H1 (cell line): Measurements from ENCODE around the gene SLC9A3. TPM values are rescaled to one million over a fixed set of nuclear protein-coding genes. Genes with fewer than 3 reads are reported as not detected.

Experiments
- CTCF ChIA-PET: fragments of 300-600 bp; sonication (Branson Sonifier 250); formaldehyde crosslinking; loops from one replicate; lab custom pipeline; 2021; ENCODE audit not compliant: partially characterized antibody; lab: Charles Lee
- POLR2A ChIA-PET: fragments of 300-600 bp; sonication (Branson Sonifier 250); formaldehyde crosslinking; loops from one replicate; lab custom pipeline; 2021; ENCODE audit warnings: inconsistent platforms; ENCODE audit not compliant: partially characterized antibody; lab: Charles Lee
- DNase-seq, 2 experiments: peaks; one replicate each; pipeline versions ENCODE4 v3.0.0 to v3.0.0-alpha.2; 2010 to 2022; ENCODE audit warnings: low spot score in 2 of 2, low read depth in 1 of 2, mixed read lengths in 1 of 2
- FAIRE-seq: peaks from 2 replicates; lab custom pipeline; 2011; peaks lifted over from hg19 to GRCh38; lab: Jason Lieb, UNC
- H2AFZ ChIP-seq: 2 replicates; pipeline ENCODE4 v1.8.1; 2012; ENCODE audit warnings: low read length, inconsistent platforms
- H2AK5ac ChIP-seq: 2 replicates; pipeline ENCODE4 v1.6.1; 2013; ENCODE audit warnings: low read depth, low read length
- H2BK120ac ChIP-seq: replicated peaks from 2 replicates; pipeline ENCODE3; 2013; ENCODE audit warnings: low read depth, low read length, inconsistent platforms
- H2BK12ac ChIP-seq: 2 replicates; pipeline ENCODE4 v1.6.1; 2013; ENCODE audit warnings: low read depth, low read length
- H2BK15ac ChIP-seq: 2 replicates; pipeline ENCODE4 v1.6.1; 2013; ENCODE audit warnings: low read length
- H2BK20ac ChIP-seq: 2 replicates; pipeline ENCODE4 v1.6.1; 2013; ENCODE audit warnings: low read length
- H2BK5ac ChIP-seq: 2 replicates; pipeline ENCODE4 v1.6.1; 2013; ENCODE audit warnings: low read depth, low read length
- H3K14ac ChIP-seq: 2 replicates; pipeline ENCODE4 v1.6.1; 2013; ENCODE audit warnings: inconsistent platforms; ENCODE audit not compliant: insufficient read length
- H3K18ac ChIP-seq: 2 replicates; pipeline ENCODE4 v1.6.1; 2013; ENCODE audit warnings: low read length; ENCODE audit errors: extremely low read depth
- H3K23ac ChIP-seq: 2 replicates; pipeline ENCODE4 v1.6.1; 2013; ENCODE audit warnings: inconsistent platforms; ENCODE audit not compliant: insufficient read length
- H3K23me2 ChIP-seq: 2 replicates; pipeline ENCODE4 v1.6.1; 2013; ENCODE audit warnings: low read depth, low read length
- H3K27ac ChIP-seq: 2 replicates; pipeline ENCODE4 v1.6.1; 2011; ENCODE audit warnings: low read depth, low read length, inconsistent platforms
- H3K27me3 ChIP-seq, 4 experiments: replicated peaks in 1 of 4; 1 replicate in 1 of 4; 2 replicates in 3 of 4; pipeline versions ENCODE4 v1.6.1 to v1.8.1; 2011 to 2013; ENCODE audit warnings: low read length in 3 of 4, mild to moderate bottlenecking in 3 of 4, inconsistent platforms in 2 of 4, mixed read lengths in 2 of 4, moderate library complexity in 1 of 4; ENCODE audit not compliant: control insufficient read depth in 3 of 4, insufficient read depth in 3 of 4; ENCODE audit errors: extremely low read depth in 1 of 4
- H3K36me3 ChIP-seq, 4 experiments: 2 replicates each; pipeline versions ENCODE4 v1.6.1 to v1.8.1; 2011 to 2013; ENCODE audit warnings: mild to moderate bottlenecking in 4 of 4, low read length in 3 of 4, moderate library complexity in 2 of 4, control low read depth in 1 of 4, inconsistent platforms in 1 of 4; ENCODE audit not compliant: insufficient read depth in 4 of 4, control insufficient read depth in 2 of 4
- H3K4ac ChIP-seq: replicated peaks from 2 replicates; pipeline ENCODE3; 2013; ENCODE audit warnings: low read length, low read depth, mixed read lengths, inconsistent platforms; ENCODE audit not compliant: insufficient read length
- H3K4me1 ChIP-seq, 4 experiments: replicated peaks in 1 of 4; 1 replicate in 1 of 4; 2 replicates in 3 of 4; pipeline versions ENCODE4 v1.6.1 to v1.8.1; 2011 to 2013; ENCODE audit warnings: low read length in 3 of 4, inconsistent platforms in 2 of 4, mixed read lengths in 1 of 4; ENCODE audit not compliant: insufficient read depth in 4 of 4, control insufficient read depth in 3 of 4
- H3K4me2 ChIP-seq, 2 experiments: 2 replicates each; pipeline versions ENCODE4 v1.6.1 to v1.8.1; 2011 to 2013; ENCODE audit warnings: low read depth in 2 of 2, low read length in 2 of 2, control low read depth in 1 of 2, inconsistent platforms in 1 of 2, mild to moderate bottlenecking in 1 of 2; ENCODE audit not compliant: insufficient read depth in 1 of 2
- H3K4me3 ChIP-seq, 4 experiments: fragments of 200-600, 300-600 bp in 1 of 4; sonication (generic), shearing (Covaris generic), sonication (Bioruptor Twin) in 1 of 4; 2 replicates each; pipeline versions ENCODE4 v1.5.1 to v1.8.1; 2011 to 2016; ENCODE audit warnings: low read length in 4 of 4, low read depth in 3 of 4, control low read depth in 2 of 4, inconsistent platforms in 2 of 4, mild to moderate bottlenecking in 2 of 4, mixed read lengths in 1 of 4, moderate library complexity in 1 of 4; ENCODE audit not compliant: insufficient read depth in 2 of 4; ENCODE audit errors: extremely low read depth in 1 of 4
- H3K56ac ChIP-seq: replicated peaks from 2 replicates; pipeline ENCODE3; 2013; ENCODE audit warnings: low read depth, mild to moderate bottlenecking, mixed read lengths, low read length, inconsistent platforms; ENCODE audit not compliant: insufficient read length
- H3K79me1 ChIP-seq: 2 replicates; pipeline ENCODE4 v1.6.1; 2013; ENCODE audit warnings: low read depth, low read length, control low read depth
- H3K79me2 ChIP-seq, 2 experiments: 2 replicates each; pipeline versions ENCODE4 v1.6.1 to v1.8.1; 2012 to 2013; ENCODE audit warnings: low read length in 2 of 2, mild to moderate bottlenecking in 2 of 2, inconsistent platforms in 1 of 2; ENCODE audit not compliant: insufficient read depth in 2 of 2, control insufficient read depth in 1 of 2
- H3K9ac ChIP-seq, 4 experiments: replicated peaks in 1 of 4; 1 replicate in 1 of 4; 2 replicates in 3 of 4; pipeline versions ENCODE4 v1.6.1 to v1.8.1; 2011 to 2013; ENCODE audit warnings: low read depth in 3 of 4, low read length in 3 of 4, control low read depth in 2 of 4, mild to moderate bottlenecking in 2 of 4, moderate library complexity in 2 of 4, inconsistent platforms in 1 of 4; ENCODE audit errors: extremely low read depth in 1 of 4
- H3K9me3 ChIP-seq, 2 experiments: 2 replicates each; pipeline versions ENCODE4 v1.6.1 to v1.8.1; 2012 to 2013; ENCODE audit warnings: mild to moderate bottlenecking in 2 of 2, moderate library complexity in 2 of 2, control low read depth in 1 of 2, inconsistent platforms in 1 of 2, low read depth in 1 of 2, low read length in 1 of 2, mixed read lengths in 1 of 2; ENCODE audit not compliant: insufficient read depth in 2 of 2
- H4K20me1 ChIP-seq, 2 experiments: replicated peaks in 1 of 2; 2 replicates each; pipeline versions ENCODE3 to v1.8.1; 2011 to 2013; ENCODE audit warnings: inconsistent platforms in 2 of 2, low read length in 2 of 2, mild to moderate bottlenecking in 1 of 2; ENCODE audit not compliant: insufficient read depth in 2 of 2, control insufficient read depth in 1 of 2
- H4K5ac ChIP-seq: 2 replicates; pipeline ENCODE4 v1.6.1; 2013; ENCODE audit warnings: low read length, low read depth, mixed read lengths, inconsistent platforms; ENCODE audit not compliant: insufficient read length
- H4K8ac ChIP-seq: 2 replicates; pipeline ENCODE4 v1.8.0; 2013; ENCODE audit warnings: mild to moderate bottlenecking, moderate library complexity, low read length, inconsistent platforms; ENCODE audit not compliant: insufficient read depth; ENCODE audit errors: extremely low read depth
- H4K91ac ChIP-seq: replicated peaks from 2 replicates; pipeline ENCODE3; 2013; ENCODE audit warnings: low read length, mixed read lengths, inconsistent platforms; ENCODE audit not compliant: insufficient read length
- BRCA1 ChIP-seq: IDR thresholded peaks from 2 replicates; pipeline ENCODE4 v1.6.1; 2012; ENCODE audit warnings: low read depth, low read length, improper control_type of control experiment
- KDM4A ChIP-seq: IDR thresholded peaks from one replicate; pipeline ENCODE4 v1.7.1; 2012; ENCODE audit warnings: low read depth, mild to moderate bottlenecking, moderate library complexity, low read length, inconsistent platforms; ENCODE audit not compliant: severe bottlenecking
- RAD21 ChIP-seq, 2 experiments: IDR thresholded peaks in 1 of 2; conservative IDR thresholded peaks in 1 of 2; 2 replicates each; pipeline ENCODE4 v1.6.1; 2011; ENCODE audit warnings: low read depth in 2 of 2, low read length in 2 of 2, improper control_type of control experiment in 1 of 2, inconsistent platforms in 1 of 2, mild to moderate bottlenecking in 1 of 2, moderate library complexity in 1 of 2
- SAP30 ChIP-seq: fragments of 300-600 bp; sonication (generic); IDR thresholded peaks from 2 replicates; pipeline ENCODE4 v1.7.1; 2012; ENCODE audit warnings: low read length, moderate library complexity, mild to moderate bottlenecking, inconsistent platforms; ENCODE audit not compliant: insufficient read depth, insufficient replicate concordance
- WGBS, 2 experiments: shearing (Covaris generic) in 1 of 2; methylation state at CpG; one replicate each; pipeline versions ENCODE4 v1.1.6 to v1.1.7; 2013 to 2015; ENCODE audit warnings: low lambda C conversion rate in 2 of 2, mixed read lengths in 2 of 2, inconsistent platforms in 1 of 2, low coverage in 1 of 2, missing lambda C conversion rate in 1 of 2; ENCODE audit not compliant: insufficient replicate concordance in 2 of 2, insufficient coverage in 1 of 2, insufficient read length in 1 of 2; ENCODE audit errors: extremely low coverage in 1 of 2, missing lambda C conversion rate in 1 of 2; 5-methylcytosine and 5-hydroxymethylcytosine counted together
- polyA plus RNA-seq, 7 experiments: library from polyadenylated mRNA; depleted of rRNA in 3 of 7; stranded (reverse) in 5 of 7; unstranded in 2 of 7; fragments of >200 nt in 5 of 7; fragments of 200-250 nt in 2 of 7; gene quantifications; 1 replicate in 5 of 7; 2 replicates in 1 of 7; 4 replicates in 1 of 7; pipeline versions ENCODE4 v1.2.1 to v1.2.3, GENCODE V29; 2011 to 2013; ENCODE audit warnings: missing spikeins in 2 of 7, mixed read lengths in 2 of 7
- total RNA-seq: library from RNA; stranded (reverse); fragmentation: NEBNext Ultra II Directional; extraction: Animal tissue kit (Norgen Biotek cat#: 25700); gene quantifications from 2 replicates; pipeline ENCODE4 v1.2.1, GENCODE V29; 2021
- TF ChIP-seq, protein P1 (sequence below): IDR thresholded peaks from 2 replicates; pipeline ENCODE4 v1.6.1; 2011; ENCODE audit warnings: low read length, improper control_type of control experiment

The SLC9A3 gene
- total and polyA plus RNA-seq, 2 of the 8 experiments (the other 6 are each of a cell fraction or from before 2014, with no cell fraction given): 0.95 to 1.0 TPM

DNA sequence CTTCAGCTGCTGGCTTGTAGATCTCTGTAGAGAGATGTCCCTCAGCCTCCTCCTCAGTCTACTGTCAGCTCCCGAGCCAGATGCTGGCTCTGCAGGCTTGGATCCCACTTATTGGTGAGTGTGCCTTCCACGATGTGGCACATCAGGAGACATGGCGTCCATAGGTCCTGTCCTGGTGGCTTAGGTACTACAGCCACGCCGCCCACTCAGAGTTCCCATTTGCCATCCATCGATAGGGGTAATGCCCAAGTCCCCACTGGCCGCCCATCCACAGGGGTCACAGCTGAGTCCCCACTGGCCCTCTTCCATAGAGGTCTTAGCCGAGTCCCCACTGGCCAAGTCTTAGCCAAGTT, 64.0 kb downstream of the SLC9A3 start:
- Histone ChIP-seq H4K91ac (no peak overlapping the region), H3K4me3 (no peak overlapping the region), H4K5ac (no peak overlapping the region), H2BK12ac (no peak overlapping the region), H2BK20ac (no peak overlapping the region), H3K4ac (no peak overlapping the region), H4K8ac (no peak overlapping the region), H2AK5ac (no peak overlapping the region), H2BK120ac (no peak overlapping the region), H3K23me2 (no peaks in the 10 kb centered on the region), H2BK5ac (no peak overlapping the region), H3K9me3 (no peaks in the 10 kb centered on the region), H3K14ac (no peak overlapping the region), H3K36me3 (peaks cover 0 to 16% (median 3%) of the 10 kb centered on the region in 4 experiments; a peak in 5 of 8 replicates), H3K56ac (no peak overlapping the region), H3K79me2 (0 out of 4 replicates have a peak, but pooled peaks cover 0 to 3% of the 10 kb centered on the region in 2 experiments), H3K9ac (no peak overlapping the region), H2AFZ (no peak overlapping the region), H2BK15ac (no peak overlapping the region), H4K20me1 (peaks cover 2 to 3% of the 10 kb centered on the region in 2 experiments), H3K27ac (no peak overlapping the region), H3K4me1 (no peaks in the 10 kb centered on the region), H3K18ac (no peak overlapping the region), H3K27me3 (no peaks in the 10 kb centered on the region), H3K79me1 (no peaks in the 10 kb centered on the region; the same call in 1 of the 2 replicates), H3K23ac (no peak overlapping the region), H3K4me2 (no peak overlapping the region)
- DNase-seq (no peak), FAIRE-seq (no peak)
- TF ChIP-seq, protein P1, sequence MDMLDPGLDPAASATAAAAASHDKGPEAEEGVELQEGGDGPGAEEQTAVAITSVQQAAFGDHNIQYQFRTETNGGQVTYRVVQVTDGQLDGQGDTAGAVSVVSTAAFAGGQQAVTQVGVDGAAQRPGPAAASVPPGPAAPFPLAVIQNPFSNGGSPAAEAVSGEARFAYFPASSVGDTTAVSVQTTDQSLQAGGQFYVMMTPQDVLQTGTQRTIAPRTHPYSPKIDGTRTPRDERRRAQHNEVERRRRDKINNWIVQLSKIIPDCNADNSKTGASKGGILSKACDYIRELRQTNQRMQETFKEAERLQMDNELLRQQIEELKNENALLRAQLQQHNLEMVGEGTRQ: no peak
- no peak for TF ChIP-seq BRCA1
- TF ChIP-seq RAD21 (IDR thresholded peaks at IDR 0.05 in 1 of 2, conservative IDR thresholded peaks at IDR 0.05 in 1 of 2; ENCODE audit: low read depth in 2 of 2, low read length in 2 of 2): no peak
- TF ChIP-seq KDM4A: no peak
- no peak for TF ChIP-seq SAP30
- CTCF ChIA-PET: interaction anchor here (1.0 to 1.9 kb wide), 2 partner anchors 14 to 72 kb away, joined by 3 to 8 read pairs; no protein-coding TSS in a partner anchor
- WGBS, 2 experiments: 81% methylated on average over 8 of the region's 8 CpGs; no CpG with 5 or more reads in 1 of the 2 experiments
- POLR2A ChIA-PET: interaction anchor here (0.9 kb wide), 1 partner anchor 12 kb away, joined by 4 read pairs; no protein-coding TSS in a partner anchor
